Measurements from ENCODE around the gene FNDC3B.

DNA sequence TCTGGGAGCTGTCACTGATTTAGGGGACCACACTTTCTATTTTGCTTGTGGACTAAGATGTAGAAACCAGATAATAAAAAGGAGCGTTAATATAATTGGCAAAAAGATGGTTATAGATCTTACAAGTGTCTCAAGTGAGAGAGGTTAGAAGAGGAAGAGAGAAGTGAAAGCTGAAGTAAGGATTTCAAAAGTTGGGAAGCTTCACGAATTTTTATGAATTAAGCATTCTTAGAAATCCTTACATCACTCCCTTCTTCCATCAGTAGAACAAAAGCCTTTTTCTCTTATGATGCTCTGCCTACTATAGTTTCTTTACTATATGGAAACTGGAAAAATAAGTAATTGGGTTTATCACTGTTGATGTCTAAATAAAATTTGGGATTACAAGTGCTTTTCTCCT lies 146.5 kb downstream of the FNDC3B start:
- TF ChIP-seq EP300 (IDR thresholded peaks at IDR 0.05) (no peak), POLR2A (IDR thresholded peaks at IDR 0.05) (no peak)
- TF ChIP-seq, protein P1, sequence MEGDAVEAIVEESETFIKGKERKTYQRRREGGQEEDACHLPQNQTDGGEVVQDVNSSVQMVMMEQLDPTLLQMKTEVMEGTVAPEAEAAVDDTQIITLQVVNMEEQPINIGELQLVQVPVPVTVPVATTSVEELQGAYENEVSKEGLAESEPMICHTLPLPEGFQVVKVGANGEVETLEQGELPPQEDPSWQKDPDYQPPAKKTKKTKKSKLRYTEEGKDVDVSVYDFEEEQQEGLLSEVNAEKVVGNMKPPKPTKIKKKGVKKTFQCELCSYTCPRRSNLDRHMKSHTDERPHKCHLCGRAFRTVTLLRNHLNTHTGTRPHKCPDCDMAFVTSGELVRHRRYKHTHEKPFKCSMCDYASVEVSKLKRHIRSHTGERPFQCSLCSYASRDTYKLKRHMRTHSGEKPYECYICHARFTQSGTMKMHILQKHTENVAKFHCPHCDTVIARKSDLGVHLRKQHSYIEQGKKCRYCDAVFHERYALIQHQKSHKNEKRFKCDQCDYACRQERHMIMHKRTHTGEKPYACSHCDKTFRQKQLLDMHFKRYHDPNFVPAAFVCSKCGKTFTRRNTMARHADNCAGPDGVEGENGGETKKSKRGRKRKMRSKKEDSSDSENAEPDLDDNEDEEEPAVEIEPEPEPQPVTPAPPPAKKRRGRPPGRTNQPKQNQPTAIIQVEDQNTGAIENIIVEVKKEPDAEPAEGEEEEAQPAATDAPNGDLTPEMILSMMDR (IDR thresholded peaks at IDR 0.05) = no peak
